K562 (cell line): ENCODE results near the gene DAD1. TPM values are rescaled to one million over a fixed set of nuclear protein-coding genes. Genes with fewer than 3 reads are reported as not detected.
A peak's percentile ranks its signal among the peaks of the same experiment; 100 is the strongest.

Experiments used
- CREB1 ChIP-seq, 2 experiments: sonication (generic) in 1 of 2; formaldehyde crosslinking in 1 of 2; IDR thresholded peaks; 2 replicates each; pipeline versions ENCODE4 v1.6.1 to v1.8.0; 2012 to 2022; ENCODE audit warnings: inconsistent platforms in 1 of 2, mild to moderate bottlenecking in 1 of 2, missing genetic modification reagents in 1 of 2, moderate library complexity in 1 of 2
- FUS ChIP-seq: fragments of 200-400 bp; formaldehyde crosslinking; optimal IDR thresholded peaks from 2 replicates; pipeline ENCODE3; 2017; ENCODE audit warnings: low read depth, low read length
- GTF2E2 ChIP-seq: fragments of 200-800 bp; sonication (Bioruptor generic); IDR thresholded peaks from 2 replicates; pipeline ENCODE4 v1.6.1; 2016; ENCODE audit warnings: missing genetic modification characterization, missing compliant biosample characterization
- IRF1 ChIP-seq: sonication (generic); formaldehyde crosslinking; IDR thresholded peaks from 2 replicates; pipeline ENCODE4 v1.8.0; 2022; ENCODE audit warnings: missing genetic modification reagents, mild to moderate bottlenecking, borderline replicate concordance
- KDM5B ChIP-seq: fragments of 200-600 bp; sonication (generic); IDR thresholded peaks from 2 replicates; pipeline ENCODE4 v1.6.1; 2012; ENCODE audit warnings: low read depth, mild to moderate bottlenecking, moderate library complexity, low read length, control low read depth, inconsistent platforms; ENCODE audit not compliant: insufficient replicate concordance
- NONO ChIP-seq, 2 experiments: fragments of 200-400 bp in 1 of 2; fragments of 450-650 bp in 1 of 2; formaldehyde crosslinking in 1 of 2; IDR thresholded peaks; 2 replicates each; pipeline ENCODE4 v1.6.1; 2017; ENCODE audit warnings: low read depth in 2 of 2, mild to moderate bottlenecking in 2 of 2, moderate library complexity in 2 of 2, low read length in 1 of 2
- NR4A1 ChIP-seq, 2 experiments: fragments of 250-450 bp in 1 of 2; fragments of 450-650 bp in 1 of 2; sonication (Bioruptor Pico) in 1 of 2; IDR thresholded peaks; 2 replicates each; pipeline versions ENCODE4 v1.4.0 to v1.6.1; 2016 to 2020; ENCODE audit warnings: mild to moderate bottlenecking in 2 of 2, missing compliant biosample characterization in 1 of 2, missing genetic modification characterization in 1 of 2, moderate library complexity in 1 of 2
- RBM17 ChIP-seq: fragments of 200-400 bp; formaldehyde crosslinking; IDR thresholded peaks from 2 replicates; pipeline ENCODE4 v1.6.1; 2017; ENCODE audit warnings: low read depth, mild to moderate bottlenecking, low read length, borderline replicate concordance
- RNF2 ChIP-seq: sonication (generic); IDR thresholded peaks from 2 replicates; pipeline ENCODE4 v1.6.1; 2016
- SAFB2 ChIP-seq: fragments of 200-400 bp; formaldehyde crosslinking; IDR thresholded peaks from 2 replicates; pipeline ENCODE4 v1.6.1; 2018; ENCODE audit warnings: borderline replicate concordance, low read length, low read depth, moderate library complexity; ENCODE audit not compliant: severe bottlenecking
- SMAD1 ChIP-seq: fragments of 150-350 bp; IDR thresholded peaks from 2 replicates; pipeline ENCODE4 v1.6.1; 2014; ENCODE audit warnings: low read length, low read depth; ENCODE audit not compliant: partially characterized antibody
- ZMIZ1 ChIP-seq, 2 experiments: fragments of 150-350 bp in 1 of 2; IDR thresholded peaks; 2 replicates each; pipeline ENCODE4 v1.6.1; 2012 to 2016; ENCODE audit warnings: low read depth in 2 of 2, low read length in 2 of 2, mild to moderate bottlenecking in 1 of 2, moderate library complexity in 1 of 2
- ZNF444 ChIP-seq: fragments of 250-450 bp; sonication (Bioruptor Pico); IDR thresholded peaks from 2 replicates; pipeline ENCODE4 v1.4.0; 2020; ENCODE audit warnings: mild to moderate bottlenecking, moderate library complexity
- ZNF583 ChIP-seq: fragments of 250-450 bp; sonication (Bioruptor Pico); IDR thresholded peaks from 2 replicates; pipeline ENCODE4 v1.4.0; 2020
- ZNF586 ChIP-seq: fragments of 450-650 bp; formaldehyde crosslinking; conservative IDR thresholded peaks from 2 replicates; pipeline ENCODE4 v1.4.0; 2020; ENCODE audit warnings: mild to moderate bottlenecking, moderate library complexity
- ZNF609 ChIP-seq: sonication (generic); formaldehyde crosslinking; IDR thresholded peaks from 2 replicates; pipeline ENCODE4 v1.8.1; 2023; ENCODE audit warnings: missing genetic modification reagents, mild to moderate bottlenecking, borderline replicate concordance
- ZSCAN32 ChIP-seq: fragments of 450-650 bp; formaldehyde crosslinking; IDR thresholded peaks from 2 replicates; pipeline ENCODE4 v1.4.0; 2020; ENCODE audit warnings: mild to moderate bottlenecking, moderate library complexity
- polyA plus RNA-seq, 8 experiments: library from polyadenylated mRNA; depleted of rRNA in 4 of 8; stranded (reverse) in 5 of 8; unstranded in 3 of 8; fragments of >200 nt; fragmentation: Nextera tagmentation in 2 of 8; fragmentation: Illumina TruSeq in 1 of 8; extraction: Ambion mirVana in 2 of 8; extraction: Trizol in 1 of 8; gene quantifications; 2 replicates each; pipeline versions ENCODE4 v1.2.1 to v1.2.3, GENCODE V29; 2011 to 2014; ENCODE audit warnings: inconsistent platforms in 1 of 8, missing spikeins in 1 of 8
- total RNA-seq, 7 experiments: library from RNA; depleted of rRNA in 6 of 7; stranded (reverse); fragments of >200 nt in 6 of 7; fragmentation: Illumina TruSeq in 2 of 7; extraction: Trizol in 2 of 7; gene quantifications; 2 replicates each; pipeline versions ENCODE4 v1.2.1 to v1.2.3, GENCODE V29; 2011 to 2021; ENCODE audit warnings: low replicate concordance in 1 of 7

The DAD1 gene
- total and polyA plus RNA-seq, 9 of the 15 experiments (the other 6 are each of a cell fraction or from before 2014, with no cell fraction given), result 104 to 617 (median 222) TPM

- TF ChIP-seq ZMIZ1 (IDR thresholded peaks at IDR 0.05; ENCODE audit: low read depth in 2 of 2, low read length in 2 of 2) (no peak), ZNF583 (no peak), NONO (IDR thresholded peaks at IDR 0.05; ENCODE audit: low read depth in 2 of 2, low read length in 1 of 2) (no peak), IRF1 (CRISPR knock-in tag) (no peak), CREB1 (IDR thresholded peaks at IDR 0.05) (no peak), CREB1 (CRISPR knock-in tag; IDR thresholded peaks at IDR 0.05) (no peak; the same call in 1 of the 2 replicates), SAFB2 (no peak), GTF2E2 (tag) (no peak), ZNF586 (CRISPR knock-in tag) (no peak), ZNF444 (CRISPR knock-in tag) (no peak), FUS (no peak), RNF2 (no peak), ZNF609 (no peak), SMAD1 (peak; percentile 9), RBM17 (no peak), KDM5B (peak; percentile 75), ZSCAN32 (CRISPR knock-in tag) (no peak), NR4A1 (CRISPR knock-in tag; IDR thresholded peaks at IDR 0.05) (no peak), NR4A1 (tag; IDR thresholded peaks at IDR 0.05) (no peak)
These were observed at the start of gene DAD1 (continued) for GRCh38 chr14:22589096-22589839.
